ENCODE results near the gene DYNLT5. TPM values are rescaled to one million over a fixed set of nuclear protein-coding genes. Genes with fewer than 3 reads are reported as not detected.

Gene DYNLT5
- polyA plus RNA-seq, 1 of the 3 experiments (the other 2 are of a cell fraction), result not detected

DNA sequence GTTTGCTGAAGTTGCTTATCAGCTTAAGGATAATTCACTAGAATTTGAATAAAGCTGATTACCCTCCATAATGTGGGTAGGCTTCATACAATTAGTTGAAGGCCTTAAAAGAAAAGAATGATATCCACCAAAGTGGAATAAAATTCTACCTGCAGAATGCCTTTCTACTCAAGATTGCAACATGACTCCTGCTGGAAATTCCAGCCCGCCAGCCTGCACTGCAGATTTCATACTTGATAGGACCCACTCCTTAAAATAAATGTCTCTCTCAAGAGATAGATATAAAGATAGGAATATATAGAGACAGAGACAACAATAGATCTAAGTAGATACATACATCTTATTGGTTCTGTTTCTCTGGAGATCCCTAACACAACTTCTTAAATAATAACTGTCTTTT is 72.5 kb downstream of the DYNLT5 start (continued):
- TF ChIP-seq, protein P1, sequence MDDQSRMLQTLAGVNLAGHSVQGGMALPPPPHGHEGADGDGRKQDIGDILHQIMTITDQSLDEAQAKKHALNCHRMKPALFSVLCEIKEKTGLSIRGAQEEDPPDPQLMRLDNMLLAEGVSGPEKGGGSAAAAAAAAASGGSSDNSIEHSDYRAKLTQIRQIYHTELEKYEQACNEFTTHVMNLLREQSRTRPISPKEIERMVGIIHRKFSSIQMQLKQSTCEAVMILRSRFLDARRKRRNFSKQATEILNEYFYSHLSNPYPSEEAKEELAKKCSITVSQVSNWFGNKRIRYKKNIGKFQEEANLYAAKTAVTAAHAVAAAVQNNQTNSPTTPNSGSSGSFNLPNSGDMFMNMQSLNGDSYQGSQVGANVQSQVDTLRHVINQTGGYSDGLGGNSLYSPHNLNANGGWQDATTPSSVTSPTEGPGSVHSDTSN (IDR thresholded peaks at IDR 0.05), result no peak
- no peak for TF ChIP-seq TCF12 (IDR thresholded peaks at IDR 0.05)
- no peak for TF ChIP-seq TEAD4 (IDR thresholded peaks at IDR 0.05; ENCODE audit: borderline replicate concordance, insufficient read depth)
- TF ChIP-seq, protein P2, sequence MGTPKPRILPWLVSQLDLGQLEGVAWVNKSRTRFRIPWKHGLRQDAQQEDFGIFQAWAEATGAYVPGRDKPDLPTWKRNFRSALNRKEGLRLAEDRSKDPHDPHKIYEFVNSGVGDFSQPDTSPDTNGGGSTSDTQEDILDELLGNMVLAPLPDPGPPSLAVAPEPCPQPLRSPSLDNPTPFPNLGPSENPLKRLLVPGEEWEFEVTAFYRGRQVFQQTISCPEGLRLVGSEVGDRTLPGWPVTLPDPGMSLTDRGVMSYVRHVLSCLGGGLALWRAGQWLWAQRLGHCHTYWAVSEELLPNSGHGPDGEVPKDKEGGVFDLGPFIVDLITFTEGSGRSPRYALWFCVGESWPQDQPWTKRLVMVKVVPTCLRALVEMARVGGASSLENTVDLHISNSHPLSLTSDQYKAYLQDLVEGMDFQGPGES (IDR thresholded peaks at IDR 0.05; ENCODE audit: low read depth, low read length), result no peak
- TF ChIP-seq RXRA (IDR thresholded peaks at IDR 0.05; ENCODE audit: borderline replicate concordance, low read depth), result no peak

Other genes with a start within 250 kb of the DYNLT5 start
- gene SGIP1, start 218.3 kb upstream of the DYNLT5 start, polyA plus RNA-seq (2012; rRNA removed), result 15.5 and 22.1 TPM in 2 replicates
- gene INSL5, start 48.8 kb downstream of the DYNLT5 start, polyA plus RNA-seq (2012; rRNA removed), result not detected in 2 replicates
- gene DNAI4, start 172.4 kb downstream of the DYNLT5 start, polyA plus RNA-seq (2012; rRNA removed), result 1.3 and 1.9 TPM in 2 replicates
- 4.4 and 5.5 TPM in 2 replicates for gene MIER1, start 172.5 kb downstream of the DYNLT5 start, polyA plus RNA-seq (2012; rRNA removed)